Measurements from ENCODE around the gene SCUBE1.

DNA sequence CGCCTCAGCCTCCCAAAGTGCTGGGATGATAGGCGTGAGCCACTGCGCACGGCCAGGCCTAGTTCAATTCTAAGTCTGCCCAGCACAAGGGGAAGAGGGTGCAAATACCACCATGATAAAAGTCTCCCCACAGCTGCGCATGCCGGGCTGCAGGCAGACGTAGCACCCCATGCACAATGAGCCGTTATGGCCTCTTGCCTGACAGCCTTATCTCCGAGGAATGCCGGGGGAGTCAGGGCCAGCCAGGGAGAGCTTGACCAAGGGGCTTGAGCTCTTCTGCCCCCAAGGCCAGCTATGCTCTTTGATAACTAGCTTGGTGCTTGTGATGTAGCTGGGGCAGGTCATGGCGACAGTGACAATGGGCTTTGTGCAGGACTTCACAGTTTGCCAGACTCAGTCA lies 13.7 kb upstream of the SCUBE1 start:
- TF ChIP-seq, protein P1, sequence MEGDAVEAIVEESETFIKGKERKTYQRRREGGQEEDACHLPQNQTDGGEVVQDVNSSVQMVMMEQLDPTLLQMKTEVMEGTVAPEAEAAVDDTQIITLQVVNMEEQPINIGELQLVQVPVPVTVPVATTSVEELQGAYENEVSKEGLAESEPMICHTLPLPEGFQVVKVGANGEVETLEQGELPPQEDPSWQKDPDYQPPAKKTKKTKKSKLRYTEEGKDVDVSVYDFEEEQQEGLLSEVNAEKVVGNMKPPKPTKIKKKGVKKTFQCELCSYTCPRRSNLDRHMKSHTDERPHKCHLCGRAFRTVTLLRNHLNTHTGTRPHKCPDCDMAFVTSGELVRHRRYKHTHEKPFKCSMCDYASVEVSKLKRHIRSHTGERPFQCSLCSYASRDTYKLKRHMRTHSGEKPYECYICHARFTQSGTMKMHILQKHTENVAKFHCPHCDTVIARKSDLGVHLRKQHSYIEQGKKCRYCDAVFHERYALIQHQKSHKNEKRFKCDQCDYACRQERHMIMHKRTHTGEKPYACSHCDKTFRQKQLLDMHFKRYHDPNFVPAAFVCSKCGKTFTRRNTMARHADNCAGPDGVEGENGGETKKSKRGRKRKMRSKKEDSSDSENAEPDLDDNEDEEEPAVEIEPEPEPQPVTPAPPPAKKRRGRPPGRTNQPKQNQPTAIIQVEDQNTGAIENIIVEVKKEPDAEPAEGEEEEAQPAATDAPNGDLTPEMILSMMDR (conservative IDR thresholded peaks at IDR 0.05; ENCODE audit: low read length), result no peak
- no peak for TF ChIP-seq EZH2phosphoT487 (IDR thresholded peaks at IDR 0.05; ENCODE audit: borderline replicate concordance, low read depth, low read length)
